HG02938 (cell line): ENCODE measurements around the gene FGD1.
"Not testable (repeated sequence)": the region's sequence is repeated elsewhere in the genome, so short reads cannot be mapped to it uniquely, and the experiment has no call there.

Experiments used
- ATAC-seq: cut with Tn5 transposase; IDR thresholded peaks from one replicate; pipeline ENCODE4 v1.9.1; 2021; ENCODE audit warnings: mild to moderate bottlenecking, moderate library complexity; ENCODE audit not compliant: unreplicated experiment

Gene FGD1

DNA sequence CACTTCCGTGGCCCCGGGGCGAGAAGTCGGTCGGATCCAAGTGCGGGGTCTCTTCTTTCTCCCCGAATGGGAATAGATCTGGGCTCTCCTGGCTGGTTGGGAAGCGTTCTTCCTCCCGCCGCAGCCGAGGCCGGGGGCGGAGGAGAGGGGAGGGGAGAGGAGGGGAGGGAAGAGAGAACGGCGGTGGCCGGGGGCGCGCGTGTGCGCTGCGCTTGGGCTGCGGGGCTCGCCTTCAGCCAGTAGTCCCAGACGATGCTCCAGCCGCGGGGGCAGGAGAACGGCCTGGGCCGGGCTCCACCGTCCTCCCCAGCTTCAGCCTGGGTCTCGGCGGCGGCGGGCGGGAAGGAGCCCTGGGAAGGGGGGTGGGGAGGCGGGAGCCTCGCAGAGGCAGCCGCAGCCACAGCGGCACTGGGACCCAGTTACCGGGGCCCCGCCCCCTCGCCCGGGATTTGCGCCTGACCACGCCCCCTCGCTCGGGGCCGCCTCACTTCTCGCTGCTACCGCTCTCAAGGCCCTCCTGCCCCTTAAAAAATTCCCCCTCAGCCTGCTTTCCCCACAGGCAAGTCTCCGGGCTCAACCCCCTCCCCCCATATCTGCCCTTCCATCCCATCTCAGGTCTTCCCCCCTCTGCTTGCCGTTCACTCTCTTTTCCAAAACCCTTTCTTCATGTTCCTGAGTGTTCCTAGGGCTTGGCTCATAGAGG is at the start of gene FGD1:
Gene FGD1 (minus strand): TSS at position 421 of the 703 bp plus-strand sequence. CDS start 802 bp downstream, outside the sequence.
- ATAC-seq, result no peak

- not testable (repeated sequence) for ATAC-seq
These were observed 46.2 kb upstream of the FGD1 start for GRCh38 chrX:54542239-54542638.

- ATAC-seq, result no peak
These were observed 44.3 kb upstream of the FGD1 start for GRCh38 chrX:54540289-54540688.

DNA sequence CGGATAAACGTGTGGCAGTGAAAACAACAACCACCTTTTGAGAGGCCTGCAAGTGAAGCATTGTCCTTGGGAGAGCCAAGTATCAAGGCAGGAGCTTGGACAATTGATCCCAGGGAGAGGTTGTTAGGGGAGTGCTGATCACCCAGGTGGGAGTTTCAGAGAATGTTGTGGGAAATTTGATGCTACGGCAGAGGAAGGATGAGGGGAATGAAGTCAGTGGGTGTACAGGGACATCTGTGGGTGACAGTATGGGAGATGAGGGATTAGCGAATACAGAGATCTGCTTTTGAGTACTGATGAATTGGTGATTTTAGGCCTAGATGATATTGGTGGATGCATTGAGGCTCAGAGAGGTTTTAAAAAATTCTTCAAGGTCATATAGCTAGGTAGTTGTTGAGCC is 38.2 kb upstream of the FGD1 start:
- ATAC-seq, result no peak

GRCh38 chrX:54530357-54530900 is 34.4 kb upstream of the FGD1 start:
- peak; percentile 7 for ATAC-seq

- ATAC-seq, result peak; percentile 88
These were observed 33.7 kb upstream of the FGD1 start, which contains the start of gene GNL3L for GRCh38 chrX:54529552-54530356. Gene GNL3L, plus strand, starts transcription at chrX:54530219. Its CDS starts 2,348 bp downstream, at chrX:54532567.

- ATAC-seq, result no peak
These were observed 33.1 kb upstream of the FGD1 start for GRCh38 chrX:54529151-54529550.

DNA sequence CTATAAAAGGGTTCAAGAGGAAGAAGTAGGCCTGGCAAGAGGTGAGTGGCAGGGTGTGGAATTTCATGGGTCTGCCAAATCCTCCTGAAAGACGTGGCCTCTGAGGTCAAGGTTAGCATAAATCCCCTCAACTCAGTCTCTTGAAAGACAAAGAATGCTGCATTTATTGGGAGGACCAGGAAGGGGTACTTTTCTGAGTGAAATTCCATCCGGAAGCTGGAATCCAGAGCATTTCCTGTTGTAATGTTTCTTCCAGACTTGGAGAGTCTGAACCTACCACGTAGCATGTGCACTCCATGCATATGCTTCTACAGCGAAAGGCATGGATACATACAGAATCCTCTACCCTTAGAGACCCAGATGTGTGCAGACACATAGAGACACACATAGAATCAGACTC is 13.4 kb upstream of the FGD1 start:
- ATAC-seq, result no peak

DNA sequence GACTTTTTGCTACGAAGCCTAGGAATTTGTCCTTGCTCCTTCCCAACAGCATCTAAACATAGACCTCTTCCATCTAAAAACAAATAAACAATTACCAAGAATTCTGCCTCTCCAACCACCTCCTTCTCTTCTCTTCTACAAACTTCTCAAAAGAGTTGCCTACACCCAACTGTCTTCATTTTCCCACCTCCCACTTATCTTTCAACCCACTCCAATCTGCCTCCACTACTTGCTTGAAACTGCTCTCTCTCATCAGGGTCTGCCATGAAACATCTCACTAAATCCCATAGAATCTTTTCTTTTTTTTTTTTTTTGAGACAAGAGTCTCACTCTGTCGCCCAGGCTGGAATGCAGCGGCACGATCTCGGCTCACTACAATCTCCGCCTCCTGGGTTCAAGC is 902 bp upstream of the FGD1 start:
- ATAC-seq, result no peak

DNA sequence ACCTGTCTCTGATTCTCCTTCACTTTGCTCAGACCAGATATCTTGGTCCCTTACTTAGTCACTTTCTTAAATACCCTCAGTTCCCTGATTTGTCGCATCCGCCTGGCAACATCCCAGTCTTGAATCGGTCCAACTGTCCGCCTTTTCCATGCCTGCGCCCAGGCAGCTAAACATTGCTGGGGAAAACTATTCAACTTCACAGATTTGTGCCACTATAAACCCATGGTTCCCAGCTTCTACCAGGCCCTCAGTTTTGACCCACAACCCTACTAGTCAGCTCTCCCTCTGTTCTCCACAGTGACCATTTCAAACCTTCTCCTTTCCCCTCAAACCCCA is 451 bp upstream of the FGD1 start:
- ATAC-seq, result no peak

GRCh38 chrX:54494989-54495813 is 833 bp downstream of the FGD1 start:
- ATAC-seq, result no peak

DNA sequence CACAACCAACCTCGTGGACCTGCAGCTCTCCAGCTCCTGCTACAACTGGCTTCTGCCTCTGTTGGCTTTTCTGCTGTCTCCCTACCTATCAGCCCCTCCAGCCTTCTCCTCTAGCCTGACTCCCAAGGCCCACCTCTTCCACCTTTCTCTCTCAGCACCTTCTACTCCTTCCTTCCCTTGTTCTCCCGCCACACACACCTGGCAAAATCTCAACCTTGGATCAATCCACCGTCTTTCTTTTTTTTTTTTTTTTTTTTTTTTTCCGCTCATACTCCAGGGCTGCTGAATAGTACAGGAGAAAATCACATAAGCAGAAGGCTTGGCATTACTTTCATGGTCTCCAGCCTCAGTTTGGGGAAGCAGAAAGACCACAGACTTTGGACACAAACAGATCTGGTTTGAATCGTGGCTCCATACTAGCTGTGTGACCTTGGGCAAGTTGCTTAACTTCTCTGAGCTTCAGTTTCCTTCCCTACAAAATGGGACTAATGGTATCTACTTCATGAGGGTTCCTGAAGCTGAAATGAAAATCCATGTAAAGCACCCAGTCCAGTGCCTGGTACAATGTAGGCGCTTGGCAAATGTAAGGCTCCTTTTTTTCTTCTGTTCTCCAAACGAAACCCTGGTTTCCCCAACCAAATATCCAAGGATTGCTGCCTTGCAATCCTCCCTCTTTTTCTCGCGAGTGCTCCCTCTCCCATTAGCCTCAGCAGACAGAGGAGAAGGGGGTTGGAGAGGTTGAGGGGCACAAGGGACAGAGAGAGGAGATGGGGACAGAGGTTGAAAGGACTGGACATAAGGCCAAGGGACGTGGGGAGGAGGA is 1.7 kb downstream of the FGD1 start:
- no peak for ATAC-seq

DNA sequence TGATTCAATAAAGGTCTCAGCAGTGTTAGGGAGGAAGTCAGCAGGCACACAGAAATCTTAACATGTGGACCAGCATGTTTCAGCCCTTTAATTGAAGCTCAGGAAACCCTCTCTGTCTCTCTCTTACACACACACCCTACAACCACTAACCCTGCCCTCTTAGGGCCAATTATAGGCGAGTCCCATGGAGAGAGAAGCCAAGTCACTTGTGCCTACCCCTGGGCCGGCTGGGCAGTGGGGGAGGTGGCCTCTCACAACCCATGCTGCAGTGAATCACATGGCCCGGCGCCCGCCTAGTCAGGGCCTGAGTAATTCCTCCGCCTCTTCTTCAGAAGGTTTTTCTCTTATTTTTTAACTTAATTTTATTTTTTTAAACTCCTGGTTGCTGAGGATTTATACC is 3.7 kb downstream of the FGD1 start:
- no peak for ATAC-seq

DNA sequence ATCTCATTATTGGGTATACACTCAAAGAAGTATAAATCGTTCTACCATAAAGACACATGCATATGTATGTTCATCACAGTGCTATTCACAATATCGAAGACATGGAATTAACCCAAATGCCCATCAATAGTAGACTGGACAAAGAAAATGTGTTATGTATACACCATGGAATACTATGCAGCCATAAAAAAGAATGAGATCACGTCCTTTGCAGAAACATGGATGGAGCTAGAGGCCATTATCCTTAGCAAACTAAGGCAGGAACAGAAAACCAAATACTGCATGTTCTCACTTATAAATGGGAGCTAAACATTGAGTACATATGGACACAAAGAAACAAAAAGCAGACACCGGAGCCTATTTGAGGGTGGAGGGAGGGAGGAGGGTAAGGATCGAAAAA is 6.2 kb downstream of the FGD1 start:
- not testable (repeated sequence) for ATAC-seq

DNA sequence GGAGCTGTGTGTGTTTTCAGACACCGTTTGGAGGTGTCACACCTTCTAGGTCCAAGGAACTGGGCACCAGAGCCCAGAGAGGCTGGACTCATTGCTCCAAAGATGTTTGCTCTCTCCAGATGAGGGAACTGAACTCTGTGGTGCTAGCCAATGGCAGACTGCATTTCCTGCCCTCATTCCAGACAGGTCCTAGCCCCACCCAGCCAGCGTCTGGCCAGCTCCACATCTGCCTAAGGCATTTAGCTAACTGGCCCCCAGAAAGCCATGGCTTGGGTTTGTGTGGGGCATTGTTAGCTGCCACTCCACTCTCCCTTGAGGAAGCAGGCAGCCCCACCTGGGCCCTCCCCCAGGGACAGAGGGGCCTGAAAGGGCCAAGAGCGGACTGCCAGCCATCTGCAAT is 11.4 kb downstream of the FGD1 start:
- no peak for ATAC-seq

GRCh38 chrX:54483946-54484345 is 12.1 kb downstream of the FGD1 start:
- no peak for ATAC-seq

DNA sequence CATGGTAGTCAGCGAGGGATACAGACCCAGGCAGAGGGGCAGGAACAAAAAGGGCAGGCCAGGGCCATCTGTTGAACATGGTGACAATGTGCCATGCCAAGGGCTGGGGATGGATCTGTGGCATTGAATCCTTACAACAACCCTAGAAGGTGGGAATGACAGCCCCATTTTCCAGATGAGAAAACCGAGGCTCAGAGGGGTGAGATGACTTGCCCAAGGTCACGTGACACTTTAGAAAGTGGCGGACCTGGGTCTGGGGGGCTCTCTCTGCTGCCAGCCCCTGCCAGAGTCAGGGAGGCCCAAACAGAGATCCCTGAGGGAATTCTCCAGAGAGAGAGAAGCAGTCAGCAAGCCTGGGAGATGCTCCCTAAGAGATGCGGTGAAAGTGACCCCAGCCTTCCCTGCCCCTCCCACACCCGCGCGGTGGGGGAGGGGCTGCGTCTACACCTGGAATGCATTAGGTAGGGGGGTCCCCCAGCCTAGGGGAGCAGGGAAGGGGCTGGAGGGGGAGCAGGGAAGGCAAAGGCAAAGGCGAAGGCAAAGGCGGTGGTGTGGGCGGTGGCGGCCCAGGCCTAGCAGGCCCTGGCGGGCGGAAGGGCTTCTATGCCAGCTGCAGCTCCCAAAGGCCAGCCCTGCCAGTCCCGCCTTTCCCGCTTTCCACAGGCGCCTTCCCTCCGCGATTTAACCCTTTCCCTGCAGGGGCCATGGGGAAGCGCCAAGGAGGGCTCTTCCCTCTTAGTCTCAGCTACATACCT is 13.0 kb downstream of the FGD1 start:
- ATAC-seq, result no peak

DNA sequence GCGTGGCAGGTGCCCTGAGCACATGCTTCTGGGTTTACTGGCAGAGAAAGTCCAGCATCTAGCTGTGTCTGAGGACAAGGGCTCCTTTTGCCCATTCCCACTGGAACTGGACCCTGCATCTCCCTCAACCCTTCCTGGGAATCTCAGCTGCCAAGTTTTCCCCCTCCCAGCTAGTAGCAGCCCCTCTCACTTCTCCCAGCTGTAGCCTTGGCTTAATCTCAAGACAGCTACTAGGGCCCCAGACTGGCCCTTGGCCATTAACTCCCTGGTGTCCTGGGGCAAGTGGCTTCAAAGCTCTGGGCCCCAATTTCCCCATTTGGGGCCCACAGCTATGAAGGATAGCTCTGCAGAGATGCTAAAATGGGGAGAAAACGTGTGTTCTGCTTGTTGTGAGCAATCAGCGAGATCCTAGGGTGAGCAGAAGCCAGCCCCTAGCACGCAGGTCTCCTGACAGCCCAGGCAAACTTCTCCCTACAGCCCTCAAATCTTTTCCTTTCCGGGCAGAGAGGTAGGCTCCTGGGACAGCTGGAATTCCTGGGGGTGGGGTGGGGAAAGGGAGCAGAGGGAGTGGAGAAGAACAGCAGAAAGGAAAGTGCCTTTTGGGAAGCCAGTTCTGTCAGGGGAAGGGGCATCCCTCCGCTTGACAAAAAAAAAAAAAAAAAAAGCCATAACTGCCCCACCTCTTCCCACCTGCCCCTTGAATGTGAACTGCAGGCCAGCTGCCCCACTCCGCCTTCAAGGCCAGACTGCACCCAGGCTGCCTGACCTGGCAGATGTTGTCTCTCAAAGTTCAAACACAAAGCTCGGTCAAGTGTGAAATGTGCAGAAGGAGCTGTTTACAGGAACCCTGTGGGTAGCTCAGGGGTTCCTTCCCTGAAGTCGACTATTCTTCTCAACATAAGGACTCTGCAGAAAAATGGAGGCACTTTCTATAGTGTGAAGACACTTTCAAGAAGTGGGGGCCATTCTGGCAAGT is 16.6 kb downstream of the FGD1 start:
- no peak for ATAC-seq
